UCSD-AML1 (cell line): ENCODE measurements around the gene SPINK5.

Experiments used
- DNase-seq: peaks from one replicate; lab custom pipeline; 2025; ENCODE audit not compliant: unreplicated experiment; lab: John Stamatoyannopoulos, UW

Gene SPINK5

DNA sequence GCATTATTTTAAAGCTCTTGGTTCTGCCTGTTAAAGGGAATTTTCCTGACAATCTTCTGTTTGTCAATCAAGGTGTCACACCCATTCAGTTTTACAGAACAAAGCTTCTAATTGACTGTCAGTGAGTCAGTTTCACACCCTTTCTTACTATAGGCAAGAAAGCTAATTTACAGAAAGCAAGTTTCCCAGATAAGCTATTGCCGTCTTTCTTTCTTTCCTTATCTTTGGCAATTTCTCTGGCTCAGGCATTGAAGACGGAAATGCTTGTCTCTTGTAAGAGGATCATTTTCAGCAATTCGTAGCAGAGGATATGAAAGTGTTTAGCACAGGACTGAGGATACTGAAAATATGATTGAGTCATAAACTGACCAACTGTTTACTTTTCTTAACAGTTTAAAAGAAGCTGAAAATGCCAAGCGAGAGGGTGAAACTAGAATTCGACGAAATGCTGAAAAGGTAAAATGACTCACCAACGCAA lies 27.0 kb downstream of the SPINK5 start:
- no peak for DNase-seq

DNA sequence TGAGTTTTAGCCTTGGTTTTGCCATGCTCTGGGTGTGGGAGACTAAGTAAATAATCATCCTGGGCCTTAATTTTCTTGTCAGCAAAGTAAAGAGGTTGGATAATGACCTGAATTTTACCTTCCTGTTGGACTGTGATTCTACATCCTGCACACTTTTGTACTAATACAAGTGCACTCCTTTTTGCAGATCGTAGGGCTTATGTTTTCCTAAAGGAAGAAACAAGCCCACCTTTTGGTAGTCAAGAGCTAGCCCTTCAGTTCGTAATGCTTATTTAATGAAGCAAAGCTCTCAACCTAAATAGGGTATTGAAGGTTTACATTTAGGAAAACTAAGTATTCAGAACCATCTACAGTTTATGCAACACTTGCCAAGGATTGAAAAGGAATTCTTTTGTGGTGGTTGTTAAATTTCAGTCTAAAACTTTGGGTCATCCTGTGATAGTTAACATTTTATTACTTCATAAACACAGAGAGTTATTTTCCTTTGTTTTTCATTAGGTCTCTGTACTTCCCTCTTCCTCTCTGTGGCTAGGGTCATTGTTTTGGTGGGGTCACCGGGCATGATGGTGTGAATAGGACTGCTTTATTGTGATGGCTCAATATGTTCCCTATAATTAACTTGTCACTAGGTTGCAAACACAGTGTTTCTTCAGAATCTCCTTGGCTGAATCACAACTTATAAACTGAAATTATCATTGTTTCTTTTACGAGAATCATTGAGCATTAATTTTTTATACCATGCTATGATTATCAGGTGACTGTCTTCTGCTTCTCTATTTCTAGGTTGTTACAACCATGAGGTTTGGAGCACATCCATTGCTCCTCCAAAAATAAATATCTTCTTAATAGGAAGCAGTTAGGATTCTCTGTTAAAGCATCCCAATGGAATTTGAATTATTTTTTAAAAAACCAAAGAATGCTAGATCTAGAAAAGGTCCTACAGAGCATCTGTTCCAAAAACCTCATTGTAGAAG lies 28.5 kb downstream of the SPINK5 start:
- DNase-seq, result no peak

- DNase-seq, result no peak
These were observed 30.6 kb downstream of the SPINK5 start for GRCh38 chr5:148094336-148094735.

DNA sequence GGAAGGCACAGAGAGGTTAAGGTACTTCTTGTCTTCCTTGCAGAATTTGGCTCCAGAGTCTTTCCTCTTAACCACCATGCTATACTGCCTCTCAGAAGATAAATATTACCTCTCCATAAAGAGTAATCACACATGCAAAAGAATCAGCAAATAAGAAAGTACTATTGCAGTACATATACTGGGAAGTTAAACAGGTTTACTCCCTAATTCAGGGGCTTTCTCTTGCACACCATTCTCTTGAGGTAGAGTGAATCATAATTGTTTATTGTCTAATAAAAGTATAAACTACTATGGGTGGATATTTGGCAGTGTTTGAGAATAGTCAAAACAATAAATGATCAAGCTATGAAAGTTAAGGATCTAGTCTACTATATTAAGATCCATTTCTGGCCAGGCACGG lies 40.4 kb downstream of the SPINK5 start:
- DNase-seq, result no peak

DNA sequence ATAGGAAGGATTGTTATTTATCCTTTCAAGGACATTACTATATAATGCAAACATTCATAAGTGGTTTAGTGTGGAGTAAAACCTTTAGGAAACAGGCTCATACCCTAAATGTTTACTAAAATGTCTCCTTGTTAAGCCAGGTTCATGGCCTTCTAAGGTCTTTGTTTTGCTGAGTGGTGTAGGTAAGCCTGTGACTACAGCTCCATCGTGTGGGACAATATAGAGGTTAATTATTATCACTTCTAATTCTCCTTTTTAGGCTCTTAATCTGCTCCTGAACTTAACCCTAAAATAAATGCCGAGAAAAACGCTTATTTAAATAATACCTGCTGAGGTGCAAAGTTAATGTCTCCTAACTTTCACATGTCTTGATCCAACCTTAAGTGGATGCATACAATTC lies 43.8 kb downstream of the SPINK5 start:
- no peak for DNase-seq

GRCh38 chr5:148113243-148113642 lies 49.5 kb downstream of the SPINK5 start:
- DNase-seq, result no peak

- DNase-seq, result no peak
These were observed 56.5 kb downstream of the SPINK5 start for GRCh38 chr5:148120317-148120716.

GRCh38 chr5:148125641-148126040 lies 61.9 kb downstream of the SPINK5 start:
- no peak for DNase-seq

GRCh38 chr5:148135091-148136048 lies 71.6 kb downstream of the SPINK5 start:
- no peak for DNase-seq

DNA sequence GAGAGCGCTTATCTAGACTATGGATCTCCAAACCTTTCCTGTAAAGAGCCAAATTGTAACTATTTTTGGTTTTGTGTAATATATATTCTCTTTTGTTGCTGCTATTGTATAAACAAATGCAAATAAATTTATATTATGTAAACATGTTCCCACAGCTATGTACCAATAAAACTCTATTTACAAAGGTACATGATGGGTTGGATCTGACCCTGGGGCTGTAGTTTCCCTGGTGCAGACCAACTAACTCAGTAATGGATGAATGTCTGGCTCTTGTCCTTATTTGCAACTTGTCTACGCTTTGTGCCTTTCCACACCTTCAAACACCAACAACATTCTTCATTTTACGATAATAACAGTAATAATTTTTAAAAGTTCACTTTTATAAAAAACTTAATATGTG lies 77.1 kb downstream of the SPINK5 start:
- no peak for DNase-seq

DNA sequence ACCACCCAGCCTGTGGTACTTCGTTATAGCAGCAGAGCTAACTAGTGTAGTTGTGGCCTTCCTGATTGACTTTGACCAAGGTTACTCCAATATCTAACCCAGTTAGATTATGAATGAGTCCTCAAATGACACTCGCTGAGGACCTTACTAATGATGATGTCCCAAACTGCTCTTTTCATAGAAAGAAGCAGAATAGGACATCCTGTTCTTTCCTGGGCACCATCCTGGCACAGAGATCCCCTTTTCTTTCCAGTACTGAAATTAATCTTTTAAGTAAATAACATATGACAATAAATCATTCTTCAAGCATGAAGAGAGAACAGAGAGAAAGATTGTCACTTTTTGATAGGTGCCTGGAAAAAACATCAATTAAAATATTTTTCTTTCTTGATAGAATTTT lies 77.9 kb downstream of the SPINK5 start:
- DNase-seq, result no peak

GRCh38 chr5:148145916-148146315 lies 82.1 kb downstream of the SPINK5 start:
- no peak for DNase-seq

GRCh38 chr5:148146487-148146886 lies 82.7 kb downstream of the SPINK5 start:
- no peak for DNase-seq

GRCh38 chr5:148147415-148147814 lies 83.6 kb downstream of the SPINK5 start:
- no peak for DNase-seq

DNA sequence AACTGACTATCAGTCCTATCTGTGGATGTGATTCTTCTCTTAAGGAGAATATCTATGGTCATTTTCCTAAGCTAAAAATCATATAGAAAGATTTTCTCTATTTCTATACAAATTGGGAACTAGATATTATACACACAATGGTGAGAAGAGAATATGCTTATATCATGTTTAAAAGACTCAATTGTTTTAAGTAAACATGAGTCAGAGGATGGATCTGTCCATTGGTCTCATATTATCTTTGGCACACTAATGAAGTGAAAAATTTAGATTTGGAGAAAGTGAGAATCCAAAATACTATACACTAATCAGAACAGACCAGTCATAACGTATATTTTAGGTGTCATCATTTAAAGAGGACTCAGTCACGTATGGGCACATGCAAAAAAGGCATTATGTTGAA lies 88.1 kb downstream of the SPINK5 start:
- no peak for DNase-seq

GRCh38 chr5:148152781-148153180 lies 89.0 kb downstream of the SPINK5 start:
- DNase-seq, result no peak

- DNase-seq, result no peak
These were observed 92.8 kb downstream of the SPINK5 start for GRCh38 chr5:148156609-148157008.

DNA sequence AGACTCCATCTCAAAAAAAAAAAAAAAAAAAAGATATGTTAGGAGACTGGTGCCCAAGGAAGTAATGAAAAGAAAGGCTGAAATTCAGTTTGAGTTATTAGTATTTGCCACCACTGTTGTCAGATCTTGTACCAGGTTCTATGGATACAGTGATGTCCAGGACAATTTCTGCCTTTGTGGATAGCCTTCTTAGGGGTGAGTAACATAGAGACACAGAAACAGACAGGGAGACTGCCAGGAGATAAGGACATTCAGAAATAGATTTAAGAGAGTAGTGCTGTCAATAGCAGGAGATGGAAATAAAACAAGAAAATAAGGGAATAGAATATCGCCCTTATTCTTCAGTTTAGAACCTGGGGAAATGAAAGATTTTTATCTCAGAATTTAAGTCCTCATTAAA lies 98.3 kb downstream of the SPINK5 start:
- no peak for DNase-seq

GRCh38 chr5:148163345-148163744 lies 99.6 kb downstream of the SPINK5 start:
- no peak for DNase-seq

GRCh38 chr5:148166550-148167283 lies 102.9 kb downstream of the SPINK5 start:
- DNase-seq, result no peak

DNA sequence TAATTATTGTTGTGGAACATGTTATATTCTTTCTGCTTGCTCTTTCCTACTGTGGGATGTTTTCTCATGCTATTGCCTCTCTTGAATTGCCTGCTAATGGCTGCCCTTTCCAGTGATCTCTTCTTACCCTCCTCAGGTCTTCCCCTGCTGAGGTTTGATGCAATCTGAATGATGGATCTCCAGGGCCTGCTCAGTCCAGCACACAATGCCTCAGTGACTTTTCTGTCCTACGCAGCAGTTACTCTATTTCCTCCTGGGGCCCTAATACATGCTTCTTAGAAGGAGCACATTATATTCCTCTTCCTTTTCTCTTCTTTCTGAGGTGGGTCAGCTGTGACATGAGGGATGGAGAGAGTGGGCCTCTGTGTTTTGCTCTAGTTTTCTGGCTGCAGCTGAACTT lies 104.5 kb downstream of the SPINK5 start, which contains the start of gene SPINK14:
Gene SPINK14 (plus strand): TSS at position 301 of the 400 bp plus-strand sequence. CDS start 1,187 bp downstream, outside the sequence.
- DNase-seq, result no peak
